HG03520 (cell line): ENCODE measurements around the gene ANP32A.

Experiments
- ATAC-seq: cut with Tn5 transposase; IDR thresholded peaks from one replicate; pipeline ENCODE4 v1.9.1; 2021; ENCODE audit warnings: mild to moderate bottlenecking, moderate library complexity; ENCODE audit not compliant: unreplicated experiment

ANP32A gene

GRCh38 chr15:68784206-68784605 lies 36.5 kb downstream of the ANP32A start:
- no peak for ATAC-seq

GRCh38 chr15:68783226-68784058 lies 37.3 kb downstream of the ANP32A start:
- ATAC-seq: no peak

GRCh38 chr15:68782589-68783161 lies 38.0 kb downstream of the ANP32A start:
- ATAC-seq: no peak

GRCh38 chr15:68781766-68782588 lies 38.7 kb downstream of the ANP32A start:
- no peak for ATAC-seq

GRCh38 chr15:68781217-68781616 lies 39.5 kb downstream of the ANP32A start:
- ATAC-seq: no peak

- ATAC-seq: no peak
Observed at GRCh38 chr15:68778876-68779275, 41.8 kb downstream of the ANP32A start.

GRCh38 chr15:68776477-68777270 lies 44.0 kb downstream of the ANP32A start:
- ATAC-seq: no peak

- no peak for ATAC-seq
Observed at GRCh38 chr15:68775671-68776476, 44.8 kb downstream of the ANP32A start.

GRCh38 chr15:68775236-68775577 lies 45.5 kb downstream of the ANP32A start:
- no peak for ATAC-seq

GRCh38 chr15:68774521-68775235 lies 46.0 kb downstream of the ANP32A start:
- ATAC-seq: no peak

- no peak for ATAC-seq
Observed at GRCh38 chr15:68774120-68774519, 46.6 kb downstream of the ANP32A start.

- no peak for ATAC-seq
Observed at GRCh38 chr15:68773036-68773435, 47.7 kb downstream of the ANP32A start.

GRCh38 chr15:68770216-68770615 lies 50.5 kb downstream of the ANP32A start:
- ATAC-seq: no peak

- ATAC-seq: no peak
Observed at GRCh38 chr15:68769702-68770101, 51.0 kb downstream of the ANP32A start.

GRCh38 chr15:68768321-68768720 lies 52.4 kb downstream of the ANP32A start:
- no peak for ATAC-seq

- no peak for ATAC-seq
Observed at GRCh38 chr15:68767833-68768232, 52.9 kb downstream of the ANP32A start.

GRCh38 chr15:68765602-68766368 lies 54.9 kb downstream of the ANP32A start:
- no peak for ATAC-seq

- ATAC-seq: no peak
Observed at GRCh38 chr15:68764090-68764489, 56.6 kb downstream of the ANP32A start.

- ATAC-seq: no peak
Observed at GRCh38 chr15:68763063-68763462, 57.6 kb downstream of the ANP32A start.
